MCF 10A (cell line): ENCODE results near the gene DLEC1. TPM values are rescaled to one million over a fixed set of nuclear protein-coding genes. Genes with fewer than 3 reads are reported as not detected.

Source experiments
- BruUV-seq: library from RNA; stranded (reverse); fragments of 400-500 nt; replicated peaks from 2 replicates; lab custom pipeline; 2021; lab: Mats Ljungman, UMichigan
- CTCF ChIA-PET: fragments of 300-600 bp; sonication (Branson Sonifier 250); formaldehyde crosslinking; extraction: SDS; loops from one replicate; lab custom pipeline; 2021; ENCODE audit warnings: antibody characterized with exemption, inconsistent platforms; lab: Yijun Ruan, JAX
- POLR2A ChIA-PET: fragments of 300-600, 350-650 bp; sonication (Branson Sonifier 250); formaldehyde crosslinking; extraction: SDS; loops from one replicate; lab custom pipeline; 2020; ENCODE audit warnings: antibody characterized with exemption, inconsistent platforms; lab: Yijun Ruan, JAX
- DNase-seq: peaks from one replicate; pipeline ENCODE4 v3.0.0-alpha.2; 2018; ENCODE audit not compliant: unreplicated experiment
- H3K27ac Mint-ChIP-seq: one replicate; pipeline ENCODE4 v1.8.0; 2022; ENCODE audit warnings: mild to moderate bottlenecking, low read depth, mixed read lengths; ENCODE audit not compliant: unreplicated experiment
- H3K27me3 Mint-ChIP-seq: one replicate; pipeline ENCODE4 v1.8.0; 2022; ENCODE audit warnings: mixed read lengths; ENCODE audit not compliant: insufficient read depth, unreplicated experiment
- H3K36me3 Mint-ChIP-seq: one replicate; pipeline ENCODE4 v1.8.0; 2022; ENCODE audit warnings: mild to moderate bottlenecking, moderate library complexity, mixed read lengths; ENCODE audit not compliant: insufficient read depth, unreplicated experiment
- H3K4me1 Mint-ChIP-seq: one replicate; pipeline ENCODE4 v1.8.0; 2022; ENCODE audit warnings: mixed read lengths; ENCODE audit not compliant: insufficient read depth, unreplicated experiment
- H3K4me3 Mint-ChIP-seq: one replicate; pipeline ENCODE4 v1.8.0; 2022; ENCODE audit warnings: mild to moderate bottlenecking, moderate library complexity, mixed read lengths; ENCODE audit not compliant: unreplicated experiment
- H3K9me3 Mint-ChIP-seq: one replicate; pipeline ENCODE4 v1.8.0; 2022; ENCODE audit warnings: mixed read lengths; ENCODE audit not compliant: unreplicated experiment
- CTCF ChIP-seq: fragments of 200-600 bp; IDR thresholded peaks from one replicate; pipeline ENCODE4 v1.8.0; 2022; ENCODE audit warnings: antibody characterized with exemption, mild to moderate bottlenecking; ENCODE audit not compliant: unreplicated experiment
- intact Hi-C: fragments of 100-400 bp; cut with micrococcal nuclease; formaldehyde crosslinking; loops from 2 replicates; pipeline ENCODE4 v1.14.1; 2022
- total RNA-seq: library from RNA; stranded (reverse); gene quantifications from 2 replicates; pipeline ENCODE4 v1.2.3, GENCODE V29; 2022

DLEC1 gene
- total RNA-seq, 1 experiment from 2014 or later = 1.3 TPM

GRCh38 chr3:37996785-37997301 is 42.2 kb upstream of the DLEC1 start:
- H3K27ac Mint-ChIP-seq = peak overlapping the region; percentile 22
- no peaks in the 10 kb centered on the region for H3K36me3 Mint-ChIP-seq
- POLR2A ChIA-PET = interaction anchor here (0.6 to 1.7 kb wide), 6 partner anchors 10 to 290 kb away, joined by 3 to 7 read pairs (median 4); partner anchors contain the start of gene ACAA1
- DNase-seq = peak; percentile 85
- TF ChIP-seq CTCF = peak; percentile 82
- CTCF ChIA-PET = interaction anchor here (0.5 to 3.0 kb wide), 28 partner anchors 8 to 301 kb away, joined by 3 to 45 read pairs (median 4); no protein-coding TSS in a partner anchor
- H3K4me3 Mint-ChIP-seq = no peak overlapping the region
- intact Hi-C loops = loop anchor here (2.0 kb wide), 1 partner anchor 22 kb away; no protein-coding TSS in a partner anchor
- H3K9me3 Mint-ChIP-seq = no peaks in the 10 kb centered on the region
- no peaks in the 10 kb centered on the region for H3K27me3 Mint-ChIP-seq
- no TSS peak for BruUV-seq
- H3K4me1 Mint-ChIP-seq = peaks cover 29% of the 10 kb centered on the region

GRCh38 chr3:37997342-37997741 is 41.7 kb upstream of the DLEC1 start:
- BruUV-seq = no TSS peak
- POLR2A ChIA-PET = interaction anchor here (1.0 to 1.7 kb wide), 5 partner anchors 11 to 144 kb away, joined by 3 to 7 read pairs (median 5); partner anchors contain the start of gene ACAA1

GRCh38 chr3:37997791-37998370 is 41.1 kb upstream of the DLEC1 start:
- Mint-ChIP-seq H3K9me3 (no peaks in the 10 kb centered on the region), H3K4me1 (peaks cover 20% of the 10 kb centered on the region), H3K4me3 (peak overlapping the region; percentile 65), H3K27me3 (no peaks in the 10 kb centered on the region), H3K36me3 (no peaks in the 10 kb centered on the region), H3K27ac (peak overlapping the region; percentile 85)
- ChIA-PET CTCF (interaction anchor here (0.5 to 3.0 kb wide), 21 partner anchors 12 to 219 kb away, joined by 3 to 45 read pairs (median 5); no protein-coding TSS in a partner anchor), POLR2A (interaction anchor here (1.2 to 1.7 kb wide), 3 partner anchors 11 to 144 kb away, joined by 3 to 7 read pairs (median 5); partner anchors contain the start of gene ACAA1)
- no peak for TF ChIP-seq CTCF
- no TSS peak for BruUV-seq
- intact Hi-C loops = loop anchor here (2.0 kb wide), 1 partner anchor 23 kb away; no protein-coding TSS in a partner anchor
- DNase-seq = no peak

More at GRCh38 chr3:37997342-37997741, 41.7 kb upstream of the DLEC1 start:
- Mint-ChIP-seq H3K9me3 (no peaks in the 10 kb centered on the region), H3K4me1 (peaks cover 25% of the 10 kb centered on the region), H3K27me3 (no peaks in the 10 kb centered on the region), H3K27ac (no peak overlapping the region), H3K4me3 (no peak overlapping the region), H3K36me3 (no peaks in the 10 kb centered on the region)
- intact Hi-C loops = loop anchor here (2.0 kb wide), 1 partner anchor 23 kb away; no protein-coding TSS in a partner anchor
- DNase-seq = no peak
- TF ChIP-seq CTCF = no peak
- CTCF ChIA-PET = interaction anchor here (0.5 to 3.0 kb wide), 27 partner anchors 8 to 301 kb away, joined by 3 to 45 read pairs (median 4); no protein-coding TSS in a partner anchor

GRCh38 chr3:37999836-38000235 is 39.2 kb upstream of the DLEC1 start:
- ChIA-PET POLR2A (no interaction called here), CTCF (no interaction called here)
- DNase-seq = no peak
- peak overlapping the region; percentile 65 for H3K4me3 Mint-ChIP-seq
- H3K4me1 Mint-ChIP-seq = peaks cover 30% of the 10 kb centered on the region
- H3K27ac Mint-ChIP-seq = no peak overlapping the region
- intact Hi-C loops = loop anchor here (5.0 to 10.0 kb wide), 2 partner anchors 345 to 482 kb away; partner anchors contain the start of gene XYLB
- no peaks in the 10 kb centered on the region for H3K9me3 Mint-ChIP-seq
- H3K27me3 Mint-ChIP-seq = no peaks in the 10 kb centered on the region
- no peak for TF ChIP-seq CTCF
- BruUV-seq = no TSS peak
- no peaks in the 10 kb centered on the region for H3K36me3 Mint-ChIP-seq
